ENCODE measurements around the gene SLC37A2. TPM values are rescaled to one million over a fixed set of nuclear protein-coding genes. Genes with fewer than 3 reads are reported as not detected.
"Not testable (repeated sequence)": the region's sequence is repeated elsewhere in the genome, so short reads cannot be mapped to it uniquely, and the experiment has no call there.

The SLC37A2 gene
- total and polyA plus RNA-seq, 3 experiments from 2014 or later: 0.33 to 2.0 (median 1.5) TPM

DNA sequence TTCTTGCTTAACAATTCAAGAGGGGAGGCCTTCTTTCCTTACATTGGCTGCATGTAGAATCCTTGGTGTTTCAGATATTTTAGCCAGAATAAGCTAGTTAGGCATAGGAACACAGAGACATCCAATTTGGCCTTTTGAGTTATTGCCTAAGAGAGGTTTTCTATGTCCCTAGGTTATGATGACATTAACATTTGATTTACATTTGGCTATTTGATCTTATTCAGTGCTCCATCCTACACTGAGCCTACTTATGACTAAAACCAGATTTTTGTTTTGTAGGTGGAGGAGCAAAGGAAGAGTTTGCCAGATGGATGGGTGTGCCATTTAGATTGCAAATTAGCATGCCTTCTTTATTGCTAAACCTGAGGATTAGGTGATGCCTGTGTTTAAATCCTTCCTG is 11.1 kb upstream of the SLC37A2 start:
- Mint-ChIP-seq H3K4me1 (no peaks in the 10 kb centered on the region), H3K36me3 (no peaks in the 10 kb centered on the region), H3K27me3 (no peaks in the 10 kb centered on the region), H3K27ac (no peak overlapping the region), H3K4me3 (no peak overlapping the region), H3K9me3 (no peaks in the 10 kb centered on the region)
- Histone ChIP-seq H3K27me3 (ENCODE audit: insufficient read depth, low read length, poor library complexity, severe bottlenecking) (no peaks in the 10 kb centered on the region), H3K4me1 (ENCODE audit: insufficient read depth, low read length) (no peaks in the 10 kb centered on the region), H3K27ac (ENCODE audit: low read depth, low read length) (no peak overlapping the region), H3K36me3 (ENCODE audit: insufficient read depth, low read length) (no peaks in the 10 kb centered on the region), H3K9me3 (ENCODE audit: low read length) (no peaks in the 10 kb centered on the region), H3K4me3 (ENCODE audit: low read length) (no peak overlapping the region)
- DNase-seq: no peak
- CTCF ChIA-PET: no interaction called here
- POLR2A ChIA-PET: no interaction called here

DNA sequence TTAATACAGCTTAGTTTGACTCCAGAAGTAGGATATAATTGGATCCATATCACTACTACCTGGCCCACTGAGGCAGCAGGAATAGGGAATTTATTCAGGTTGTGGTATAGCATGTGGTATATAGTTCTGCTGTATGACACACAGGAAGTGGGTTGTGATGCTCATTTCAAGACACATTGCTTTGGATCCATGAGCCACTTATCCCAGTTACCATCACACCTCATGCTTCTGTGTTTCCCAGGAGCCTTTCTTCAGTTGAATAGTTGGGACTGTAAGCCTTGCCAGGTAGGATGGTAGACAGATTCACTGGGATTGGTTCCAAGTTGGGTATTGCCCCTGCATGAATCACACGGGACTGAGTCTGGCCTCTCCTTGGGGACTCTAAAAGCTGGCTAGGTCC is 9.9 kb upstream of the SLC37A2 start:
- Mint-ChIP-seq H3K9me3 (no peaks in the 10 kb centered on the region), H3K27ac (no peak overlapping the region), H3K4me1 (no peaks in the 10 kb centered on the region), H3K36me3 (no peaks in the 10 kb centered on the region), H3K4me3 (no peak overlapping the region), H3K27me3 (no peaks in the 10 kb centered on the region)
- Histone ChIP-seq H3K4me1 (ENCODE audit: insufficient read depth, low read length) (no peaks in the 10 kb centered on the region), H3K4me3 (ENCODE audit: low read length) (no peak overlapping the region), H3K27ac (ENCODE audit: low read depth, low read length) (no peak overlapping the region), H3K36me3 (ENCODE audit: insufficient read depth, low read length) (no peaks in the 10 kb centered on the region), H3K9me3 (ENCODE audit: low read length) (no peaks in the 10 kb centered on the region), H3K27me3 (ENCODE audit: insufficient read depth, low read length, poor library complexity, severe bottlenecking) (no peaks in the 10 kb centered on the region)
- POLR2A ChIA-PET: no interaction called here
- no peak for DNase-seq
- CTCF ChIA-PET: no interaction called here

GRCh38 chr11:125055107-125055715 is 7.9 kb upstream of the SLC37A2 start:
- CTCF ChIA-PET: no interaction called here
- Mint-ChIP-seq H3K9me3 (no peaks in the 10 kb centered on the region), H3K27me3 (no peaks in the 10 kb centered on the region), H3K4me1 (no peaks in the 10 kb centered on the region), H3K4me3 (no peak overlapping the region), H3K27ac (no peak overlapping the region), H3K36me3 (no peaks in the 10 kb centered on the region)
- Histone ChIP-seq H3K36me3 (ENCODE audit: insufficient read depth, low read length) (no peaks in the 10 kb centered on the region), H3K9me3 (ENCODE audit: low read length) (no peaks in the 10 kb centered on the region), H3K4me3 (ENCODE audit: low read length) (no peak overlapping the region), H3K27ac (ENCODE audit: low read depth, low read length) (no peak overlapping the region), H3K27me3 (ENCODE audit: insufficient read depth, low read length, poor library complexity, severe bottlenecking) (no peaks in the 10 kb centered on the region), H3K4me1 (ENCODE audit: insufficient read depth, low read length) (no peaks in the 10 kb centered on the region)
- no peak for DNase-seq
- POLR2A ChIA-PET: no interaction called here

DNA sequence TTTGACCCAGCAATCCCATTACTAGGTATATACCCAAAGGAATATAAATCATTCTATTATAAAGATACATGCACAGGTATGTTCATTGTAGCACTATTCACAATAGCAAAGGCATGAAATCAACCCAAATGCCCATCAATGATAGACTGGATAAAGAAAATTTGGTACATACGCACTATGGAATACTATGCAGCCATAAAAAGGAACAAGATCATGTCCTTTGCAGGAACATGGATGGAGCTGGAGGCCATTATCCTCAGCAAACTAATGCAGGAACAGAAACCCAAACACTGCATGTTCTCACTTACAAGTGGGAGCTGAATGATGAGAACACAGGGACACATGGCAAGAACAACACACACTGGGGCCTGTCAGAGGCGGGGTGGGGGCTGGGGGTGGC is 7.0 kb upstream of the SLC37A2 start:
- CTCF ChIA-PET; POLR2A ChIA-PET; H3K4me1 ChIP-seq (ENCODE audit: insufficient read depth, low read length): not testable (repeated sequence)

DNA sequence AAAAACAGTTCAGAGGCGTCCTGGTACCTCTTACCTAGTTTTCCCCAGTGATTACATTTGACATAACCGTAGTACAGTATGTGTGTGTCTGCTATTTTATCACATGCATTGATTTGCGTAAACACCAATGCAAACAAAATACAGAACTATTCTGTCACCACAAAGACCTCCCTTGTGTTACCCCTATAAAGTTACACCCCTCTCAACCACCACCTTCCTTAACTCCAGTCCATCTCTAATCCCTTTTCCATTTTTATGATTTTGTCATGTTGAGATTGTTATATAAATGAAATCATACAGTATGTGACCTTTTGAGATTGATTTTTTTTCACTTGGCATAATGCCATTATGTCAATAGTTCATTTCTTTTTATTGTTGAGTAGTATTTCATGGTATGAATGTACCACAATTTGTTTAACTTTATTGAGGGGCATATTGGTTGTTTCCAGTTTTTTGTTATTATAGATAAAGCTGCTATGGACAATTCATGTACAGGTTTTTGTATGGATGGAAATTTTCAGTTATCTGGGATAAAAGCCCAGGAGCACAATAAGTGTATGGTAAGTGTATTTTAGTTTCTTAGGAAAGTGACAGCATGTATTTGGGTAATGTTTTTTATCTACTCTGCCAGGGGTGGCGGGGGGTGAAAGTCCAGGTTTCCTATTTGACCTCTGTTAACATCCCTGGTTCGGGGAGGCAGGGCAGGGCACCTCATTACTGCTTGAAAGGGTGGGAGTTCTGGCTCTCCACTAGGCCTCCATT is 6.0 kb upstream of the SLC37A2 start:
- Histone ChIP-seq H3K36me3 (ENCODE audit: insufficient read depth, low read length) (no peaks in the 10 kb centered on the region), H3K4me1 (ENCODE audit: insufficient read depth, low read length) (no peaks in the 10 kb centered on the region), H3K27ac (ENCODE audit: low read depth, low read length) (no peak overlapping the region), H3K4me3 (ENCODE audit: low read length) (no peak overlapping the region), H3K27me3 (ENCODE audit: insufficient read depth, low read length, poor library complexity, severe bottlenecking) (no peaks in the 10 kb centered on the region), H3K9me3 (ENCODE audit: low read length) (no peaks in the 10 kb centered on the region)
- Mint-ChIP-seq H3K27ac (no peak overlapping the region), H3K27me3 (peaks cover 2 to 11% of the 10 kb centered on the region in 2 donors), H3K4me1 (no peaks in the 10 kb centered on the region), H3K36me3 (no peaks in the 10 kb centered on the region), H3K4me3 (no peak overlapping the region), H3K9me3 (no peaks in the 10 kb centered on the region)
- no peak for DNase-seq
- ChIA-PET POLR2A (no interaction called here), CTCF (no interaction called here)

More for the DNA sequence above, 7.0 kb upstream of the SLC37A2 start:
- H3K27ac ChIP-seq (ENCODE audit: low read depth, low read length); DNase-seq; H3K27me3 ChIP-seq (ENCODE audit: insufficient read depth, low read length, poor library complexity, severe bottlenecking); H3K9me3 ChIP-seq (ENCODE audit: low read length); H3K9me3 Mint-ChIP-seq; H3K4me1 Mint-ChIP-seq; H3K4me3 ChIP-seq (ENCODE audit: low read length); H3K27ac Mint-ChIP-seq; H3K27me3 Mint-ChIP-seq; H3K36me3 ChIP-seq (ENCODE audit: insufficient read depth, low read length); H3K36me3 Mint-ChIP-seq; H3K4me3 Mint-ChIP-seq: not testable (repeated sequence)

- no peaks in the 10 kb centered on the region for H3K9me3 Mint-ChIP-seq
- no peak for DNase-seq
- Histone ChIP-seq H3K36me3 (ENCODE audit: insufficient read depth, low read length) (no peaks in the 10 kb centered on the region), H3K27me3 (ENCODE audit: insufficient read depth, low read length, poor library complexity, severe bottlenecking) (no peaks in the 10 kb centered on the region), H3K27ac (ENCODE audit: low read depth, low read length) (no peak overlapping the region), H3K4me3 (ENCODE audit: low read length) (no peak overlapping the region), H3K9me3 (ENCODE audit: low read length) (no peaks in the 10 kb centered on the region), H3K4me1 (ENCODE audit: insufficient read depth, low read length) (no peaks in the 10 kb centered on the region)
- H3K27ac Mint-ChIP-seq: no peak overlapping the region
- H3K4me1 Mint-ChIP-seq: peaks cover 0 to 3% (median 2%) of the 10 kb centered on the region in 3 donors
- no peak overlapping the region for H3K4me3 Mint-ChIP-seq
- peaks cover 5 to 15% of the 10 kb centered on the region in 2 donors for H3K27me3 Mint-ChIP-seq
- ChIA-PET POLR2A (no interaction called here), CTCF (no interaction called here)
- no peaks in the 10 kb centered on the region for H3K36me3 Mint-ChIP-seq
These were observed 5.5 kb upstream of the SLC37A2 start for GRCh38 chr11:125057693-125058016.

GRCh38 chr11:125061281-125061680 is 1.8 kb upstream of the SLC37A2 start:
- H3K4me3 ChIP-seq (ENCODE audit: low read length): no peak overlapping the region
- CTCF ChIA-PET: no interaction called here
- no peaks in the 10 kb centered on the region for H3K9me3 ChIP-seq (ENCODE audit: low read length)
- POLR2A ChIA-PET: no interaction called here
- no peaks in the 10 kb centered on the region for H3K36me3 ChIP-seq (ENCODE audit: insufficient read depth, low read length)
- Mint-ChIP-seq H3K9me3 (no peaks in the 10 kb centered on the region), H3K4me1 (peaks cover 0 to 15% (median 6%) of the 10 kb centered on the region in 3 donors), H3K36me3 (peaks cover 0 to 2% (median 0%) of the 10 kb centered on the region in 3 donors), H3K27me3 (peaks cover 18 to 43% of the 10 kb centered on the region in 2 donors), H3K27ac (peak overlapping the region in 2 of 8 donors; percentile 15 to 56), H3K4me3 (peak overlapping the region in 4 of 7 donors; percentile 17 to 95 (median 68))
- no peak overlapping the region for H3K27ac ChIP-seq (ENCODE audit: low read depth, low read length)
- peaks cover 7% of the 10 kb centered on the region for H3K4me1 ChIP-seq (ENCODE audit: insufficient read depth, low read length)
- DNase-seq: no peak
- peaks cover 11% of the 10 kb centered on the region for H3K27me3 ChIP-seq (ENCODE audit: insufficient read depth, low read length, poor library complexity, severe bottlenecking)

DNA sequence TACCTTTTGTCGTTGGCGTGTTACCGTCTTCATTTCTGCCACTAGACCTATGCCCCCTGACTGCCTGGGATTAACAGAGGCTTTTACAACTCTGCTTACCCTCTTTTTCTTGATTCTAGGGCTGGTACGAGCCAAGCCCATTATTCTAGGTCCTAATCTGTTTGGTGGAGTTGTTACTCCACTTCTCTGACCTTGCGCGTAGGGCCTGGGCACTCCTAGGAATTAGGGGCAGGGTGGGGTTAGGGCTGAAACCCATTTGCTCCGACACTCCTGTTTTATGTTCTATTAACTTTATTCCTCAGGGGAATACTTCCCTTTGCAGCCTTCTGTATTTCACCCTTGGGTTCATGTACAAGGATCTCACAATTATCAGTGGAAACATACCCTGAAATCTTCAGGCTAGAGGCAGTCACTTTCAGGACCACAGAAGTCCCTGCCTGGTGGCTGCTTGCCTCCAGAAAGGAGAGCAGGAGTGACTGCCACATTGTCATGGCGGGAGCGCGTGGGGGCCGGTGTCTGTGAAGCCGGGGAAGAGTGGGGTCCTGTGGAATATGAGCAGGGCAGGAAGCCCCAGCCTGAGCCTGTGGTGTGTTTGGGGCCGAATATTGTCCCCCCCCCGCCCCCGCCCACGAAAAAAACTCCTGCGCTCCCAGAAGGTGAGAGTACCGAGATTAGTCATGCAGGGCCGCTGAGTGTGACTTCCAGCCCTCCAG is 731 bp upstream of the SLC37A2 start:
- Histone ChIP-seq H3K27me3 (ENCODE audit: insufficient read depth, low read length, poor library complexity, severe bottlenecking) (peaks cover 13% of the 10 kb centered on the region), H3K9me3 (ENCODE audit: low read length) (no peaks in the 10 kb centered on the region), H3K27ac (ENCODE audit: low read depth, low read length) (no peak overlapping the region), H3K4me1 (ENCODE audit: insufficient read depth, low read length) (peaks cover 7% of the 10 kb centered on the region), H3K4me3 (ENCODE audit: low read length) (peak overlapping the region; percentile 46), H3K36me3 (ENCODE audit: insufficient read depth, low read length) (no peaks in the 10 kb centered on the region)
- peak in 1 of 5 donors; percentile 5 for DNase-seq
- POLR2A ChIA-PET: no interaction called here
- Mint-ChIP-seq H3K36me3 (peaks cover 0 to 2% (median 0%) of the 10 kb centered on the region in 3 donors), H3K27me3 (peaks cover 18 to 48% of the 10 kb centered on the region in 2 donors), H3K9me3 (no peaks in the 10 kb centered on the region), H3K27ac (peak overlapping the region in 6 of 8 donors; percentile 4 to 86 (median 74)), H3K4me1 (peaks cover 0 to 15% (median 6%) of the 10 kb centered on the region in 3 donors), H3K4me3 (peak overlapping the region; percentile 89 to 96 (median 92))
- CTCF ChIA-PET: no interaction called here
